CD4-positive, alpha-beta memory T cell (primary cell): ENCODE measurements around the gene TMOD2. TPM values are rescaled to one million over a fixed set of nuclear protein-coding genes. Genes with fewer than 3 reads are reported as not detected.
A peak's percentile ranks its signal among the peaks of the same experiment; 100 is the strongest.

Source experiments
- CTCF ChIA-PET: fragments of 350-600 bp; sonication (Branson Sonifier 250); formaldehyde crosslinking; loops from one replicate; lab custom pipeline; 2021; ENCODE audit warnings: inconsistent platforms; ENCODE audit not compliant: partially characterized antibody; lab: Charles Lee
- POLR2A ChIA-PET: fragments of 350-600 bp; sonication (Branson Sonifier 250); formaldehyde crosslinking; loops from one replicate; lab custom pipeline; 2021; ENCODE audit not compliant: partially characterized antibody; lab: Charles Lee
- DNase-seq, 5 donors: peaks; one replicate each; pipeline versions ENCODE4 v3.0.0 to v3.0.0-alpha.2; 2020 to 2022; ENCODE audit warnings: mixed read lengths in 1 of 5
- H3K27ac ChIP-seq: one replicate; pipeline ENCODE4 v1.7.0; 2013; ENCODE audit warnings: low read depth, low read length
- H3K27me3 ChIP-seq: 2 replicates; pipeline ENCODE4 v1.7.0; 2013; ENCODE audit warnings: mild to moderate bottlenecking, low read length, moderate library complexity; ENCODE audit not compliant: insufficient read depth
- H3K36me3 ChIP-seq: 2 replicates; pipeline ENCODE4 v1.7.0; 2013; ENCODE audit warnings: mild to moderate bottlenecking, low read length, moderate library complexity; ENCODE audit not compliant: insufficient read depth
- H3K4me1 ChIP-seq: 2 replicates; pipeline ENCODE4 v1.7.0; 2013; ENCODE audit warnings: mild to moderate bottlenecking, low read length, moderate library complexity; ENCODE audit not compliant: insufficient read depth
- H3K4me3 ChIP-seq, 2 donors: one replicate each; pipeline ENCODE4 v1.7.0; 2013; ENCODE audit warnings: low read length in 2 of 2, mild to moderate bottlenecking in 1 of 2
- H3K9me3 ChIP-seq, 2 donors: one replicate each; pipeline ENCODE4 v1.7.0; 2013; ENCODE audit warnings: low read length in 2 of 2, control low read depth in 1 of 2; ENCODE audit not compliant: control insufficient read depth in 1 of 2
- H3K27ac Mint-ChIP-seq, 7 donors: one replicate each; pipeline ENCODE4 v1.8.0; 2020 to 2021; ENCODE audit warnings: mixed read lengths in 7 of 7, mild to moderate bottlenecking in 6 of 7, inconsistent platforms in 3 of 7, moderate library complexity in 3 of 7
- H3K27me3 Mint-ChIP-seq, 2 donors: one replicate each; pipeline ENCODE4 v1.8.0; 2020 to 2021; ENCODE audit warnings: mixed read lengths in 2 of 2
- H3K36me3 Mint-ChIP-seq, 2 donors: one replicate each; pipeline ENCODE4 v1.8.0; 2020 to 2021; ENCODE audit warnings: mixed read lengths in 2 of 2, inconsistent platforms in 1 of 2, mild to moderate bottlenecking in 1 of 2
- H3K4me1 Mint-ChIP-seq, 4 donors: one replicate each; pipeline ENCODE4 v1.8.0; 2020 to 2021; ENCODE audit warnings: mixed read lengths in 4 of 4, mild to moderate bottlenecking in 1 of 4
- H3K4me3 Mint-ChIP-seq, 8 donors: one replicate each; pipeline ENCODE4 v1.8.0; 2020 to 2021; ENCODE audit warnings: mixed read lengths in 8 of 8, mild to moderate bottlenecking in 7 of 8, moderate library complexity in 6 of 8, inconsistent platforms in 3 of 8
- H3K9me3 Mint-ChIP-seq, 8 donors: one replicate each; pipeline ENCODE4 v1.8.0; 2020 to 2021; ENCODE audit warnings: mixed read lengths in 8 of 8, mild to moderate bottlenecking in 5 of 8, inconsistent platforms in 3 of 8, moderate library complexity in 1 of 8
- intact Hi-C: fragments of 100-400 bp; cut with micrococcal nuclease; formaldehyde crosslinking; loops from one replicate; pipeline ENCODE4 v1.15.1; 2023
- polyA plus RNA-seq, 2 donors: library from polyadenylated mRNA; unstranded; fragments of 300-500 nt; fragmentation: Illumina TruSeq; gene quantifications; one replicate each; pipeline ENCODE4 v1.2.3, GENCODE V29; 2021
- total RNA-seq, 2 experiments: library from RNA; stranded (reverse); gene quantifications; one replicate each; pipeline ENCODE4 v1.2.3, GENCODE V29; 2021

Gene TMOD2
- total and polyA plus RNA-seq, 4 experiments from 2014 or later: 1.4 to 20.3 (median 11.4) TPM

DNA sequence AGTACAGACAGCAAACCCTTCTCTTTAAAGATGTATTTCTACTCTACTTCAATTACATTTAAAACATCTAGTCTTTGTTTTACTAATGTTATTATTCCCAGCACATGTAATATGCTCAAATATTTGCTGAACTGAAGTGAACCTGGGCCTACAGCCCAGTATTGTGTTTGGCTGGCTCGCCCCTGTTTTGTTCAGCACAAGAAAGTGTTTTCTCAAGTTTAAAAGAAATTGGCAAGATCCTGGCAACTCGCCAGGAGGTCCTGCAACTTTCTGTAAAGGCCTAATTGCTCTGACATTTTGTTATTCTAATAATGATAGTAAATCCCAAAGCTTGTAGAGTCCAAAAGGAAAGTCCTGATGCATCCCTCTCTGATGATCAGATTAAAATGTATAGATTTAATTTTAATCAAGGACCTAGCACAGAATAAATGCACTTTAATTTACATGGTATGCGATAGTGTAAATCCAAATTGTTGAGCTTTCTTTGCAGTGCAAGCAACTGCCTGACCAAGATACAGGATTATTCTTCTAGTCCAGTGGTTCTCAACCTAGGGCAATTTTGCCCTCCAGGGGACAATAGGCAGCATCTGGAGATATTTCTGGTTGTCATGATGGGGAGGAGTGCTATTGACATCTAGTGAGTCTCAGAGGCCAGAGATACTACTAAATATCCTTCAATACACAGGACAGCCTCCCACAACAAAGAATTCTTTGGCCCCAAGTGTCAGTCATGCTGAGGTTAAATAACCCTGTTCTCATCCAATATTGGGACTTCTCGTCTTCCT lies 42.3 kb downstream of the TMOD2 start:
- POLR2A ChIA-PET: no interaction called here
- H3K9me3 Mint-ChIP-seq: peaks cover 0 to 14% (median 0%) of the 10 kb centered on the region in 8 donors

GRCh38 chr15:51796847-51797401 lies 45.5 kb downstream of the TMOD2 start:
- CTCF ChIA-PET: no interaction called here
- DNase-seq: no peak

More for the DNA sequence above, 42.3 kb downstream of the TMOD2 start:
- CTCF ChIA-PET: interaction anchor here (1.5 kb wide), 1 partner anchor 17 kb away, joined by 4 read pairs; no protein-coding TSS in a partner anchor
- DNase-seq: no peak
- intact Hi-C loops: no loop called here
- no peaks in the 10 kb centered on the region for H3K27me3 ChIP-seq
- Mint-ChIP-seq H3K27ac (no peak overlapping the region), H3K36me3 (peaks cover 7 to 8% of the 10 kb centered on the region in 2 donors), H3K4me3 (no peak overlapping the region), H3K27me3 (no peaks in the 10 kb centered on the region), H3K4me1 (peaks cover 0 to 2% (median 0%) of the 10 kb centered on the region in 4 donors)
- no peaks in the 10 kb centered on the region for H3K4me1 ChIP-seq
- H3K36me3 ChIP-seq: peaks cover 7% of the 10 kb centered on the region
- H3K4me3 ChIP-seq: no peak overlapping the region
- no peak overlapping the region for H3K27ac ChIP-seq
- no peaks in the 10 kb centered on the region for H3K9me3 ChIP-seq

DNA sequence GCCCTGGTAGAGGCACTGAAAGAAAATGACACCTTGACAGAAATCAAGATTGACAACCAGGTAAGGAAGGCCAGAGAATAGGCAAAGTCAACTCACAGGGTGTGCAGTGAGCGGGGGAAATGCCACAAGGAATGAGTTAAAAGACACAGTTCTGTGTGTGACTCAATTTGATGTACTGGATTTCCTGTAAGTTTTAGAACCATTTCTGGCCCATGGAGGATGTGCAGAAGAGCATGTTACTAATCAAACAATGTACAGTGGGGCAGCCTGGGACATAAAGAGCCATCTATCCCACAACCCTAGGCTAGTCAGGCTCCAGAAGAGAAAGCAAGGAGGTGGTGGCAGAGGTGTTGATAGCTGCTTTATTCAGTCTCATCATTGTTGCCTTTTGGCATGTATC lies 46.9 kb downstream of the TMOD2 start:
- Histone ChIP-seq H3K4me1 (no peaks in the 10 kb centered on the region), H3K27ac (no peak overlapping the region), H3K36me3 (peaks cover 7% of the 10 kb centered on the region), H3K27me3 (no peaks in the 10 kb centered on the region), H3K4me3 (no peak overlapping the region), H3K9me3 (no peaks in the 10 kb centered on the region)
- Mint-ChIP-seq H3K4me1 (peaks cover 0 to 2% (median 0%) of the 10 kb centered on the region in 4 donors), H3K4me3 (no peak overlapping the region), H3K27ac (peak overlapping the region in 3 of 7 donors; percentile 8 to 57 (median 52)), H3K9me3 (no peaks in the 10 kb centered on the region), H3K27me3 (no peaks in the 10 kb centered on the region), H3K36me3 (peaks cover 35% of the 10 kb centered on the region in 2 donors)
- no peak for DNase-seq
- ChIA-PET CTCF (no interaction called here), POLR2A (no interaction called here)
- intact Hi-C loops: no loop called here

More at GRCh38 chr15:51796847-51797401, 45.5 kb downstream of the TMOD2 start:
- Histone ChIP-seq H3K27me3 (no peaks in the 10 kb centered on the region), H3K36me3 (peaks cover 7% of the 10 kb centered on the region), H3K4me1 (no peaks in the 10 kb centered on the region), H3K9me3 (no peaks in the 10 kb centered on the region), H3K4me3 (no peak overlapping the region), H3K27ac (no peak overlapping the region)
- Mint-ChIP-seq H3K36me3 (peaks cover 30 to 31% of the 10 kb centered on the region in 2 donors), H3K4me1 (peaks cover 0 to 2% (median 0%) of the 10 kb centered on the region in 4 donors), H3K27me3 (no peaks in the 10 kb centered on the region), H3K9me3 (peaks cover 0 to 4% (median 0%) of the 10 kb centered on the region in 8 donors), H3K4me3 (no peak overlapping the region), H3K27ac (no peak overlapping the region)
- intact Hi-C loops: no loop called here
- POLR2A ChIA-PET: no interaction called here

DNA sequence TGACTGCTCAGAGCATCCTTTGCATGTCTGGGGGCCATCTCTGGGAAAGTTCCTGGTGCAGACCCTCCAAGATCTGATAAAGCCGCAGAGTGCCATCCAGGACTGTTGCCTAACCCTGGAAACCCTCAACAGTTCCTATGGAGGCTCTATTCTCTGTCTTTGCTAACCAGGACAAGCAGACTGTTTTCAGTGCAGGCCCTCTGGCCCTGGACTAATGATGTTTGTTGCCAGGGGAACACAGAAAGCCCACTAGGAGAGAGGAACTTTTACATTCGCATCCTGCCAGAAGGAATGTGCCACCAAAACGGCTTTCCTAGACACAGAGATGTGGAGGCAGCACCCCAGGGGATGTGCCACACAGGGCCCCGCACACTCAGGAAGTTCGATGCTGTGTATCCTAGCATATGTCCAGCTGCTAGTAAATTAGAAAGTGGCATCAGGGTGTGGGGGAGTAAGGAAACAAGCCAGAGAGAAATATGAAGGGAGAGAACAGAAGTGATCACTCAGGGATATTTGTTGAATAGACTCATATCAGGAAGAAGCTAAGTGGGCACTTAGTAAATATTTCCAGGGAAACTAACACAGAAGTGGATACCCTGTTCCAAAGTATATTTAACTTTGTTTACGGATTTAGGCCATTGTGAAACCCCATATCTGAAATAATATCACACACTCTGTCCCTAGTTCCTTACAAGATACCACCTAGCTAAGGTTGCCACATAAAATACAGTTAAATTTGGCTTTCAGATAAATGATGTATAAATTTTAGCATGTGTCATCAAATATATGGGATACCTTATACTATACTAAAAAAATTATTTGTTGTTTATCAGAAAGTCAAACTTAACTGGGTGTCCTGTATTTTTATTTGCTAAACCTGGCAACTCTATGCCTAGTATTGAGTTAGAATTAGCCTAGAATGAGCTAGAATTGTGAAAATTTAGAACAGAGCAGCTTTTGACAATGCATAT lies 48.2 kb downstream of the TMOD2 start:
- H3K27me3 ChIP-seq: no peaks in the 10 kb centered on the region
- ChIA-PET POLR2A (no interaction called here), CTCF (no interaction called here)
- intact Hi-C loops: no loop called here
- peaks cover 44% of the 10 kb centered on the region in 2 donors for H3K36me3 Mint-ChIP-seq
- H3K4me3 Mint-ChIP-seq: no peak overlapping the region
- H3K27ac ChIP-seq: no peak overlapping the region
- peaks cover 7% of the 10 kb centered on the region for H3K36me3 ChIP-seq
- DNase-seq: no peak
- no peaks in the 10 kb centered on the region for H3K9me3 ChIP-seq
- H3K27me3 Mint-ChIP-seq: no peaks in the 10 kb centered on the region
- peak overlapping the region in 1 of 7 donors; percentile 47 for H3K27ac Mint-ChIP-seq
- no peak overlapping the region for H3K4me3 ChIP-seq
- H3K4me1 ChIP-seq: no peaks in the 10 kb centered on the region
- H3K4me1 Mint-ChIP-seq: peaks cover 0 to 2% (median 0%) of the 10 kb centered on the region in 4 donors
- no peaks in the 10 kb centered on the region for H3K9me3 Mint-ChIP-seq

GRCh38 chr15:51801391-51801835 lies 50.0 kb downstream of the TMOD2 start:
- peaks cover 47 to 48% of the 10 kb centered on the region in 2 donors for H3K36me3 Mint-ChIP-seq
- intact Hi-C loops: no loop called here

DNA sequence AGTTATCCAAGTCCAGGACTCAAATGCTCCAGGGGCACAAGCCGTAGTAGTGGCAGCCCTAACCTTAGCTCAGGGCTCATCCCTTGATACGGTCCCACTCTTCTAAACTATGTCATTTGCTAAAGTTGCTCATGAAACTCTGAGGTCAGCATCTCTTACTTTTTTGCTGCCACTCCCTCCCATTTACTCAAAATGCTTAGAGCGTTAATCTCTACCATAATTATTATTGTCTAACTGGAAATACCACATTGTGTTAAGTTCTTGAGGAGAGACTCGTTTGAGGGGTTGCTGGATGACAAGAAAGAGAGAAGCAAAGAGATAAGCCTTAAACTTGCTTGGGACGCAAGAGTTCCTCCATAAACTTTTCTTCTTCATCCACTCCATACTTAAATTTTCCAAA lies 51.2 kb downstream of the TMOD2 start:
- CTCF ChIA-PET: interaction anchor here (0.7 to 1.0 kb wide), 2 partner anchors 26 to 45 kb away, joined by 4 read pairs; no protein-coding TSS in a partner anchor

More at GRCh38 chr15:51801391-51801835, 50.0 kb downstream of the TMOD2 start:
- Histone ChIP-seq H3K27ac (no peak overlapping the region), H3K4me3 (no peak overlapping the region), H3K36me3 (peaks cover 12% of the 10 kb centered on the region), H3K4me1 (no peaks in the 10 kb centered on the region), H3K27me3 (no peaks in the 10 kb centered on the region), H3K9me3 (no peaks in the 10 kb centered on the region)
- no peaks in the 10 kb centered on the region for H3K27me3 Mint-ChIP-seq
- H3K4me1 Mint-ChIP-seq: peaks cover 0 to 2% (median 0%) of the 10 kb centered on the region in 4 donors
- no peak overlapping the region for H3K4me3 Mint-ChIP-seq
- POLR2A ChIA-PET: no interaction called here
- H3K27ac Mint-ChIP-seq: peak overlapping the region in 1 of 7 donors; percentile 30
- no peaks in the 10 kb centered on the region for H3K9me3 Mint-ChIP-seq
- CTCF ChIA-PET: interaction anchor here (1.0 kb wide), 1 partner anchor 24 kb away, joined by 4 read pairs; no protein-coding TSS in a partner anchor
- no peak for DNase-seq

More for the DNA sequence above, 51.2 kb downstream of the TMOD2 start:
- H3K27me3 ChIP-seq: no peaks in the 10 kb centered on the region
- no peaks in the 10 kb centered on the region for H3K4me1 ChIP-seq
- H3K27ac ChIP-seq: no peak overlapping the region
- peaks cover 14% of the 10 kb centered on the region for H3K36me3 ChIP-seq
- Mint-ChIP-seq H3K27me3 (no peaks in the 10 kb centered on the region), H3K4me3 (no peak overlapping the region), H3K36me3 (peaks cover 59 to 60% of the 10 kb centered on the region in 2 donors), H3K4me1 (peaks cover 0 to 2% (median 0%) of the 10 kb centered on the region in 4 donors), H3K27ac (no peak overlapping the region), H3K9me3 (no peaks in the 10 kb centered on the region)
- DNase-seq: no peak
- POLR2A ChIA-PET: no interaction called here
- no peak overlapping the region for H3K4me3 ChIP-seq
- no peaks in the 10 kb centered on the region for H3K9me3 ChIP-seq
- intact Hi-C loops: no loop called here
